SK-N-SH treated with all-trans-retinoic acid at 6 μM for 48 hours (cell line): Measurements from ENCODE around the gene TRIM10.

Experiments used
- ATAC-seq: fragments of 200-7000 bp; cut with Tn5 transposase; 3 replicates; pipeline ENCODE4 v1.9.1; 2020; ENCODE audit warnings: mild to moderate bottlenecking, moderate library complexity
- ARNTL ChIP-seq: fragments of 450-650 bp; formaldehyde crosslinking; IDR thresholded peaks from 2 replicates; pipeline ENCODE4 v1.5.0; 2020; ENCODE audit warnings: low read depth, mild to moderate bottlenecking, moderate library complexity, borderline replicate concordance
- BACH2 ChIP-seq: fragments of 250-450 bp; sonication (Bioruptor Pico); IDR thresholded peaks from 2 replicates; pipeline ENCODE4 v1.9.0; 2021; ENCODE audit warnings: mild to moderate bottlenecking, borderline replicate concordance
- CSDC2 ChIP-seq: fragments of 250-450 bp; sonication (Bioruptor Pico); IDR thresholded peaks from 2 replicates; pipeline ENCODE4 v1.5.0; 2020; ENCODE audit warnings: mild to moderate bottlenecking, moderate library complexity
- ESRRG ChIP-seq: fragments of 250-450 bp; sonication (Bioruptor Pico); IDR thresholded peaks from 2 replicates; pipeline ENCODE4 v1.6.1; 2021; ENCODE audit warnings: mild to moderate bottlenecking
- GLIS3 ChIP-seq: fragments of 250-450 bp; sonication (Bioruptor Pico); IDR thresholded peaks from 2 replicates; pipeline ENCODE4 v1.5.0; 2020; ENCODE audit warnings: mild to moderate bottlenecking, moderate library complexity
- ISL1 ChIP-seq: fragments of 250-450 bp; sonication (Bioruptor Pico); IDR thresholded peaks from 2 replicates; pipeline ENCODE4 v2.1.2; 2022; ENCODE audit warnings: mild to moderate bottlenecking, moderate library complexity
- OSR1 ChIP-seq: fragments of 250-450 bp; sonication (Bioruptor Pico); IDR thresholded peaks from 2 replicates; pipeline ENCODE4 v1.8.0; 2022; ENCODE audit warnings: moderate library complexity, mild to moderate bottlenecking, inconsistent platforms
- PPARA ChIP-seq: fragments of 250-450 bp; sonication (Bioruptor Pico); IDR thresholded peaks from 2 replicates; pipeline ENCODE4 v1.5.0; 2020; ENCODE audit warnings: mild to moderate bottlenecking, borderline replicate concordance
- RARB ChIP-seq: fragments of 250-450 bp; sonication (Bioruptor Pico); IDR thresholded peaks from 2 replicates; pipeline ENCODE4 v1.8.0; 2021; ENCODE audit warnings: mild to moderate bottlenecking, moderate library complexity
- SNAI2 ChIP-seq: fragments of 250-450 bp; sonication (Bioruptor Pico); IDR thresholded peaks from 2 replicates; pipeline ENCODE4 v1.5.0; 2020; ENCODE audit warnings: mild to moderate bottlenecking, moderate library complexity
- TCF4 ChIP-seq: fragments of 250-450 bp; sonication (Bioruptor Pico); IDR thresholded peaks from 2 replicates; pipeline ENCODE4 v1.8.0; 2021; ENCODE audit warnings: mild to moderate bottlenecking, moderate library complexity, borderline replicate concordance
- TOX ChIP-seq: fragments of 250-450 bp; sonication (Bioruptor Pico); IDR thresholded peaks from 2 replicates; pipeline ENCODE4 v1.8.0; 2021; ENCODE audit warnings: mild to moderate bottlenecking, moderate library complexity, borderline replicate concordance
- ZC3H10 ChIP-seq: fragments of 250-450 bp; sonication (Bioruptor Pico); IDR thresholded peaks from 2 replicates; pipeline ENCODE4 v1.5.1; 2021; ENCODE audit warnings: mild to moderate bottlenecking, moderate library complexity
- ZFP3 ChIP-seq: fragments of 250-450 bp; sonication (Bioruptor Pico); IDR thresholded peaks from 2 replicates; pipeline ENCODE4 v1.5.0; 2020; ENCODE audit warnings: mild to moderate bottlenecking, moderate library complexity
- ZFP30 ChIP-seq: fragments of 450-650 bp; formaldehyde crosslinking; IDR thresholded peaks from 2 replicates; pipeline ENCODE4 v1.5.0; 2022; ENCODE audit warnings: mild to moderate bottlenecking, moderate library complexity
- ZNF565 ChIP-seq: fragments of 450-650 bp; formaldehyde crosslinking; conservative IDR thresholded peaks from 2 replicates; pipeline ENCODE4 v1.5.0; 2020; ENCODE audit warnings: low read depth, mild to moderate bottlenecking, moderate library complexity
- ZNF70 ChIP-seq: fragments of 450-650 bp; formaldehyde crosslinking; IDR thresholded peaks from 2 replicates; pipeline ENCODE4 v1.5.0; 2020; ENCODE audit warnings: mild to moderate bottlenecking, moderate library complexity
- ZNF8 ChIP-seq: fragments of 450-650 bp; formaldehyde crosslinking; IDR thresholded peaks from 2 replicates; pipeline ENCODE4 v1.5.0; 2020; ENCODE audit warnings: mild to moderate bottlenecking, moderate library complexity
- TF ChIP-seq, protein P1 (sequence below): fragments of 250-450 bp; sonication (Bioruptor Pico); IDR thresholded peaks from 2 replicates; pipeline ENCODE4 v1.8.0; 2021; ENCODE audit warnings: low read depth, mild to moderate bottlenecking, moderate library complexity, borderline replicate concordance
- TF ChIP-seq, protein P2 (sequence below): fragments of 250-450 bp; sonication (Bioruptor Pico); IDR thresholded peaks from 2 replicates; pipeline ENCODE4 v1.5.1; 2020; ENCODE audit warnings: low read depth, mild to moderate bottlenecking, moderate library complexity
- TF ChIP-seq, protein P3 (sequence below): fragments of 250-450 bp; sonication (Bioruptor Pico); IDR thresholded peaks from 2 replicates; pipeline ENCODE4 v1.5.1; 2021; ENCODE audit warnings: mild to moderate bottlenecking, moderate library complexity
- TF ChIP-seq, protein P4 (sequence below): fragments of 250-450 bp; sonication (Bioruptor Pico); IDR thresholded peaks from 2 replicates; pipeline ENCODE4 v1.8.0; 2020; ENCODE audit warnings: mild to moderate bottlenecking, moderate library complexity, borderline replicate concordance

Gene TRIM10

DNA sequence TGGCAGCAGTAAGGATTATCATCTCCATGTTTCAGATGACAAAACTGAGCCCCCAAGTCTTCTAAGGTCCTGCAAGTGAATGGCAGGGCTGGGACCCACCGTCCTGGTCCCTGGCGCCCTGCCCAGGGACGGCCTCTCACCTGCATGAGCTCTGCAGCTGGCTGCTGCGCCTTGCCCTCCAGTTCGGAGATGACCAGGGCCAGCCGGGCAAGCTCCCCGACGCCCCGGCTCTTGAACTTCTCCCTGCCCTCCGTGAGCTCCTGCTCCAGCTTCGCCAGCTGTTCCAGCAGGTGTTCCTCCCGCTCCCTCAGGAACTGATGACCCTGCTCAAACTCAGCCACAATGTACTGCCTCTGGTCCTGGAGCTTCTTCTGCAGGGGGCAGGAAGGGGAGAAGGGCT lies 35.4 kb upstream of the TRIM10 start:
- no peak for ATAC-seq
- TF ChIP-seq, protein P1, sequence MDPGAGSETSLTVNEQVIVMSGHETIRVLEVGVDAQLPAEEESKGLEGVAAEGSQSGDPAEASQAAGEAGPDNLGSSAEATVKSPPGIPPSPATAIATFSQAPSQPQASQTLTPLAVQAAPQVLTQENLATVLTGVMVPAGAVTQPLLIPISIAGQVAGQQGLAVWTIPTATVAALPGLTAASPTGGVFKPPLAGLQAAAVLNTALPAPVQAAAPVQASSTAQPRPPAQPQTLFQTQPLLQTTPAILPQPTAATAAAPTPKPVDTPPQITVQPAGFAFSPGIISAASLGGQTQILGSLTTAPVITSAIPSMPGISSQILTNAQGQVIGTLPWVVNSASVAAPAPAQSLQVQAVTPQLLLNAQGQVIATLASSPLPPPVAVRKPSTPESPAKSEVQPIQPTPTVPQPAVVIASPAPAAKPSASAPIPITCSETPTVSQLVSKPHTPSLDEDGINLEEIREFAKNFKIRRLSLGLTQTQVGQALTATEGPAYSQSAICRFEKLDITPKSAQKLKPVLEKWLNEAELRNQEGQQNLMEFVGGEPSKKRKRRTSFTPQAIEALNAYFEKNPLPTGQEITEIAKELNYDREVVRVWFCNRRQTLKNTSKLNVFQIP (CRISPR knock-in tag): no peak
- TF ChIP-seq ZNF565 (CRISPR knock-in tag) (no peak), ZC3H10 (CRISPR knock-in tag) (no peak), TCF4 (CRISPR knock-in tag) (no peak), ESRRG (CRISPR knock-in tag) (no peak), BACH2 (CRISPR knock-in tag) (no peak), OSR1 (CRISPR knock-in tag) (no peak), GLIS3 (CRISPR knock-in tag) (no peak), ZNF70 (CRISPR knock-in tag) (no peak), ZFP3 (CRISPR knock-in tag) (no peak)

DNA sequence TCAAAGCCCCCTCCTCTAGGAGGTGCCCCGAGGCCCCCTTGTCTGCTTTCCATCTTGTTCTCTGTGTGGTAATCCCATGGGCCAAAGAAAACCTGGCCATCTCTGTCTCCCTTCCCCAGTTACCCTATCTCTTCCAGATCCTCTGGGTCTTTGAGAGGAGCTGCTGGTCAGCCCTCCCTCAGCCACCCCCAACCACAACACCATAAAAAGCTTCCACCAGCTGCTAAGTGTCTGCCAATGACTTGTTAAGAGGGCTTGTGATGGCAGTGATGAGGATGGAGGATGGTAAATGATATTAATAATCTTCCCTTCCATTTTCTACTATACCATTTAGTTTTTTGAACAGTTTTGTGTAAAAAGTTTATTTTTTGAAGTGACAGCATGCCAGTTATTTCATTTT lies 34.9 kb upstream of the TRIM10 start:
- TF ChIP-seq ZFP3 (CRISPR knock-in tag) (no peak), ESRRG (CRISPR knock-in tag) (no peak), ZC3H10 (CRISPR knock-in tag) (no peak), TOX (CRISPR knock-in tag) (no peak), ZFP30 (CRISPR knock-in tag) (no peak), SNAI2 (CRISPR knock-in tag) (no peak), ZNF70 (CRISPR knock-in tag) (no peak), ISL1 (CRISPR knock-in tag) (no peak)
- TF ChIP-seq, protein P2, sequence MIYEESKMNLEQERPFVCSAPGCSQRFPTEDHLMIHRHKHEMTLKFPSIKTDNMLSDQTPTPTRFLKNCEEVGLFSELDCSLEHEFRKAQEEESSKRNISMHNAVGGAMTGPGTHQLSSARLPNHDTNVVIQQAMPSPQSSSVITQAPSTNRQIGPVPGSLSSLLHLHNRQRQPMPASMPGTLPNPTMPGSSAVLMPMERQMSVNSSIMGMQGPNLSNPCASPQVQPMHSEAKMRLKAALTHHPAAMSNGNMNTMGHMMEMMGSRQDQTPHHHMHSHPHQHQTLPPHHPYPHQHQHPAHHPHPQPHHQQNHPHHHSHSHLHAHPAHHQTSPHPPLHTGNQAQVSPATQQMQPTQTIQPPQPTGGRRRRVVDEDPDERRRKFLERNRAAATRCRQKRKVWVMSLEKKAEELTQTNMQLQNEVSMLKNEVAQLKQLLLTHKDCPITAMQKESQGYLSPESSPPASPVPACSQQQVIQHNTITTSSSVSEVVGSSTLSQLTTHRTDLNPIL (CRISPR knock-in tag): no peak
- TF ChIP-seq, protein P3, sequence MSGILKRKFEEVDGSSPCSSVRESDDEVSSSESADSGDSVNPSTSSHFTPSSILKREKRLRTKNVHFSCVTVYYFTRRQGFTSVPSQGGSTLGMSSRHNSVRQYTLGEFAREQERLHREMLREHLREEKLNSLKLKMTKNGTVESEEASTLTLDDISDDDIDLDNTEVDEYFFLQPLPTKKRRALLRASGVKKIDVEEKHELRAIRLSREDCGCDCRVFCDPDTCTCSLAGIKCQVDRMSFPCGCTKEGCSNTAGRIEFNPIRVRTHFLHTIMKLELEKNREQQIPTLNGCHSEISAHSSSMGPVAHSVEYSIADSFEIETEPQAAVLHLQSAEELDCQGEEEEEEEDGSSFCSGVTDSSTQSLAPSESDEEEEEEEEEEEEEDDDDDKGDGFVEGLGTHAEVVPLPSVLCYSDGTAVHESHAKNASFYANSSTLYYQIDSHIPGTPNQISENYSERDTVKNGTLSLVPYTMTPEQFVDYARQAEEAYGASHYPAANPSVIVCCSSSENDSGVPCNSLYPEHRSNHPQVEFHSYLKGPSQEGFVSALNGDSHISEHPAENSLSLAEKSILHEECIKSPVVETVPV (CRISPR knock-in tag): no peak
- TF ChIP-seq, protein P4, sequence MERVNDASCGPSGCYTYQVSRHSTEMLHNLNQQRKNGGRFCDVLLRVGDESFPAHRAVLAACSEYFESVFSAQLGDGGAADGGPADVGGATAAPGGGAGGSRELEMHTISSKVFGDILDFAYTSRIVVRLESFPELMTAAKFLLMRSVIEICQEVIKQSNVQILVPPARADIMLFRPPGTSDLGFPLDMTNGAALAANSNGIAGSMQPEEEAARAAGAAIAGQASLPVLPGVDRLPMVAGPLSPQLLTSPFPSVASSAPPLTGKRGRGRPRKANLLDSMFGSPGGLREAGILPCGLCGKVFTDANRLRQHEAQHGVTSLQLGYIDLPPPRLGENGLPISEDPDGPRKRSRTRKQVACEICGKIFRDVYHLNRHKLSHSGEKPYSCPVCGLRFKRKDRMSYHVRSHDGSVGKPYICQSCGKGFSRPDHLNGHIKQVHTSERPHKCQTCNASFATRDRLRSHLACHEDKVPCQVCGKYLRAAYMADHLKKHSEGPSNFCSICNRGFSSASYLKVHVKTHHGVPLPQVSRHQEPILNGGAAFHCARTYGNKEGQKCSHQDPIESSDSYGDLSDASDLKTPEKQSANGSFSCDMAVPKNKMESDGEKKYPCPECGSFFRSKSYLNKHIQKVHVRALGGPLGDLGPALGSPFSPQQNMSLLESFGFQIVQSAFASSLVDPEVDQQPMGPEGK (CRISPR knock-in tag): no peak
- ATAC-seq: no peak

DNA sequence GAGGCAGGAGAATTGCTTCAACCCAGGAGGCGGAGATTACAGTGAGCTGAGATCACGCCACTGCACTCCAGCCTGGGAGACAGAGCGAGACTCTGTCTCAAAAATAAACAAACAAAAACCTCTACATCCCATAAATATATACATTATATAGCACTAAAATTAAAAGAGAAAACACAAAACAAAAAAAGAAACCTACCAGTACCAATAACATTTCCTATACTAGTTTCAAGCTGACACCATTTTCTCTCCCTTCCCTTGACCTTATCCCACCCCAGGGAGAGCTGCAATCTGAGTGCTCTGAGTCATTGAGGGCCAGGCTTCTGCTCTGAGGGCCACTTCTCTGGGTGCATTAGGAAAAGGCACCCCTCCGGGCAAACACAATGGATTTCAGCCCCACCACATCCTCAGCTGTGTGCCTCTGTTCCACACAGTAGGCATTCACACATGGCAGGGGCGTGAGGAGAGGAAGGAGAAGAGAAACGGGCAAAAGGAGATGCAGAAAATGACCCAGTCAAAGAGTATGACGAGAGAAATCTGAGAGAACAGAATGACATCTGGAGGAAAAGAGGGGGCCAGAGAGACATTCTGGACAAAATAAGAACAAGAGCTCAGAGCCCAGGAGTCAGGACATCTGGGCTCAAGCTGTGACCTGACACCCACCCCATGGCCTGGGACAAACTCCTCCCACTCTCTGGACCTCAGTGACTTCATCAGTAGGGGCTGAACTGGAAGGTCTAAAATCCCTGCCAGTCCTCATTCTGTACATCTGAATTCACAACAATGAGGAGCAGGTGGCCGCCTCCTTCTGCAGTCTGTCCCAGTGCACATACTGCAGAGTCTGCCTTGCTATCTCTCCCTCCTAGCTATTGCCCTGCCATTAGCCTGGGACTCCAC lies 34.0 kb upstream of the TRIM10 start:
- ATAC-seq: peak; percentile 36; the same call in 2 of the 3 replicates
- TF ChIP-seq TCF4 (CRISPR knock-in tag): no peak
- TF ChIP-seq, protein P2 (CRISPR knock-in tag): no peak
- TF ChIP-seq ZNF8 (CRISPR knock-in tag): no peak
- TF ChIP-seq ZFP30 (CRISPR knock-in tag): no peak
- TF ChIP-seq ZNF70 (CRISPR knock-in tag): no peak
- no peak for TF ChIP-seq ZFP3 (CRISPR knock-in tag)
- no peak for TF ChIP-seq ISL1 (CRISPR knock-in tag)
- no peak for TF ChIP-seq RARB (CRISPR knock-in tag)
- TF ChIP-seq PPARA (CRISPR knock-in tag): no peak
- TF ChIP-seq, protein P1 (CRISPR knock-in tag): no peak
- no peak for TF ChIP-seq GLIS3 (CRISPR knock-in tag)
- no peak for TF ChIP-seq ZC3H10 (CRISPR knock-in tag)
- TF ChIP-seq CSDC2: no peak
- TF ChIP-seq ZNF565 (CRISPR knock-in tag): no peak
- no peak for TF ChIP-seq ARNTL (CRISPR knock-in tag)
- TF ChIP-seq, protein P3 (CRISPR knock-in tag): no peak
